GM23338 (cell line): ENCODE data around the gene RAB40C. TPM values are rescaled to one million over a fixed set of nuclear protein-coding genes. Genes with fewer than 3 reads are reported as not detected.

Source experiments
- ATAC-seq: fragments of 200-7000 bp; cut with Tn5 transposase; 3 replicates; pipeline ENCODE4 v1.9.1; 2020
- DNase-seq: peaks from one replicate; pipeline ENCODE4 v3.0.0-alpha.2; 2015; ENCODE audit warnings: low spot score
- H2AFZ ChIP-seq: fragments of 200-600 bp; sonication (generic); 2 replicates; pipeline ENCODE4 v1.8.0; 2016; ENCODE audit warnings: antibody characterized with exemption, mild to moderate bottlenecking, moderate library complexity
- H3F3A ChIP-seq: fragments of 200-600 bp; sonication (generic); replicated peaks from 2 replicates; pipeline ENCODE4 v1.8.0; 2017; ENCODE audit warnings: antibody characterized with exemption, mixed run types, low read depth
- H3K27ac ChIP-seq: fragments of 200-600 bp; sonication (generic); 2 replicates; pipeline ENCODE4 v1.6.1; 2016; ENCODE audit warnings: low read depth
- H3K27me3 ChIP-seq: fragments of 200-600 bp; sonication (generic); 2 replicates; pipeline ENCODE4 v1.8.0; 2016; ENCODE audit warnings: mild to moderate bottlenecking, mixed run types, moderate library complexity; ENCODE audit not compliant: insufficient read depth
- H3K36me3 ChIP-seq: fragments of 200-600 bp; sonication (generic); 2 replicates; pipeline ENCODE4 v1.8.0; 2016; ENCODE audit warnings: mild to moderate bottlenecking; ENCODE audit not compliant: insufficient read depth
- H3K4me1 ChIP-seq: fragments of 200-600 bp; sonication (generic); 2 replicates; pipeline ENCODE4 v1.8.0; 2016; ENCODE audit warnings: mild to moderate bottlenecking, moderate library complexity; ENCODE audit not compliant: insufficient read depth
- H3K4me2 ChIP-seq: fragments of 200-600 bp; sonication (generic); 2 replicates; pipeline ENCODE4 v1.7.1; 2017; ENCODE audit warnings: mixed run types
- H3K4me3 ChIP-seq: fragments of 200-600 bp; sonication (generic); 2 replicates; pipeline ENCODE4 v1.6.1; 2016; ENCODE audit warnings: mixed run types
- H3K79me2 ChIP-seq: fragments of 200-600 bp; sonication (generic); replicated peaks from 2 replicates; pipeline ENCODE4 v1.8.0; 2017; ENCODE audit warnings: mild to moderate bottlenecking; ENCODE audit not compliant: insufficient read depth
- H3K9me2 ChIP-seq: fragments of 200-600 bp; sonication (generic); 2 replicates; pipeline ENCODE4 v1.8.0; 2017; ENCODE audit not compliant: insufficient read depth
- H4K20me1 ChIP-seq: fragments of 200-600 bp; sonication (generic); replicated peaks from 2 replicates; pipeline ENCODE4 v1.8.0; 2017; ENCODE audit warnings: mild to moderate bottlenecking; ENCODE audit not compliant: insufficient read depth
- H3K27ac Mint-ChIP-seq: 2 replicates; pipeline ENCODE4 v1.8.0; 2020; ENCODE audit warnings: inconsistent platforms, mild to moderate bottlenecking, moderate library complexity, mixed read lengths
- H3K27me3 Mint-ChIP-seq: 3 replicates; pipeline ENCODE4 v1.8.0; 2022; ENCODE audit warnings: low read depth, mild to moderate bottlenecking, moderate library complexity, mixed read lengths, inconsistent platforms; ENCODE audit not compliant: insufficient read depth, poor library complexity
- H3K36me3 Mint-ChIP-seq: 3 replicates; pipeline ENCODE4 v1.8.0; 2021; ENCODE audit warnings: low read depth, mild to moderate bottlenecking, inconsistent platforms, moderate library complexity, mixed read lengths
- H3K4me1 Mint-ChIP-seq: 3 replicates; pipeline ENCODE4 v1.8.0; 2020; ENCODE audit warnings: mild to moderate bottlenecking, inconsistent platforms, mixed read lengths
- H3K4me3 Mint-ChIP-seq: 3 replicates; pipeline ENCODE4 v1.8.0; 2021; ENCODE audit warnings: moderate library complexity, mild to moderate bottlenecking, inconsistent platforms, mixed read lengths
- H3K9me3 Mint-ChIP-seq: 3 replicates; pipeline ENCODE4 v1.8.0; 2020; ENCODE audit warnings: moderate library complexity, mild to moderate bottlenecking, inconsistent platforms, mixed read lengths
- CREB1 ChIP-seq: fragments of 250-450 bp; sonication (Bioruptor Pico); IDR thresholded peaks from 2 replicates; pipeline ENCODE4 v1.5.0; 2020; ENCODE audit warnings: low read depth, mild to moderate bottlenecking, moderate library complexity
- CTCF ChIP-seq, 2 experiments: fragments of 200-600 bp in 1 of 2; sonication (generic) in 1 of 2; conservative IDR thresholded peaks; 2 replicates each; pipeline versions ENCODE4 v1.5.1 to v1.6.1; 2016 to 2017; ENCODE audit warnings: antibody characterized with exemption in 2 of 2, low read depth in 2 of 2, mild to moderate bottlenecking in 2 of 2, moderate library complexity in 1 of 2
- EZH2phosphoT487 ChIP-seq: fragments of 200-600 bp; sonication (generic); IDR thresholded peaks from one replicate; pipeline ENCODE4 v1.8.1; 2018; ENCODE audit warnings: antibody characterized with exemption; ENCODE audit not compliant: unreplicated experiment
- NANOG ChIP-seq: IDR thresholded peaks from 2 replicates; pipeline ENCODE4 v1.6.1; 2016; ENCODE audit warnings: antibody characterized with exemption, borderline replicate concordance
- POLR2AphosphoS5 ChIP-seq: IDR thresholded peaks from 2 replicates; pipeline ENCODE4 v1.6.1; 2016; ENCODE audit warnings: antibody characterized with exemption, low read depth
- STAT1 ChIP-seq: IDR thresholded peaks from one replicate; pipeline ENCODE4 v1.6.1; 2016; ENCODE audit warnings: antibody characterized with exemption; ENCODE audit not compliant: unreplicated experiment
- ZNF462 ChIP-seq: fragments of 250-450 bp; sonication (Bioruptor Pico); IDR thresholded peaks from 2 replicates; pipeline ENCODE4 v1.5.0; 2020; ENCODE audit warnings: mild to moderate bottlenecking, moderate library complexity
- polyA plus RNA-seq: library from polyadenylated mRNA; unstranded; fragments of >200 nt; fragmentation: Nextera tagmentation; extraction: Ambion mirVana; gene quantifications from 2 replicates; pipeline ENCODE4 v1.2.1, GENCODE V29; 2016
- total RNA-seq: library from RNA; depleted of rRNA; stranded (reverse); fragments of >200 nt; shearing (Covaris generic); gene quantifications from 2 replicates; pipeline ENCODE4 v1.2.3, GENCODE V29; 2014

RAB40C gene
- total and polyA plus RNA-seq, 2 experiments from 2014 or later: 11.2 to 24.6 TPM

GRCh38 chr16:625977-626765, 36.3 kb downstream of the RAB40C start (continued):
- TF ChIP-seq CTCF (conservative IDR thresholded peaks at IDR 0.05; ENCODE audit: low read depth in 2 of 2) (no peak), EZH2phosphoT487 (no peak), STAT1 (no peak), NANOG (no peak), CREB1 (CRISPR knock-in tag) (no peak)

- Histone ChIP-seq H3K36me3 (no peaks in the 10 kb centered on the region), H3F3A (peaks cover 16% of the 10 kb centered on the region), H3K9me2 (no peaks in the 10 kb centered on the region), H3K27me3 (no peaks in the 10 kb centered on the region), H3K4me3 (no peak overlapping the region), H4K20me1 (peaks cover 10% of the 10 kb centered on the region; the same call in 1 of the 2 replicates), H2AFZ (no peak overlapping the region), H3K4me2 (no peak overlapping the region), H3K79me2 (no peaks in the 10 kb centered on the region; the same call in 1 of the 2 replicates), H3K27ac (no peak overlapping the region), H3K4me1 (peaks cover 24% of the 10 kb centered on the region)
- Mint-ChIP-seq H3K27ac (no peak overlapping the region), H3K36me3 (no peaks in the 10 kb centered on the region; the same call in 2 of the 3 replicates), H3K9me3 (no peaks in the 10 kb centered on the region), H3K4me1 (peaks cover 35% of the 10 kb centered on the region), H3K4me3 (no peak overlapping the region), H3K27me3 (peaks cover 14% of the 10 kb centered on the region)
- TF ChIP-seq EZH2phosphoT487 (no peak), CTCF (conservative IDR thresholded peaks at IDR 0.05; ENCODE audit: low read depth in 2 of 2) (no peak), POLR2AphosphoS5 (no peak), ZNF462 (CRISPR knock-in tag) (no peak)
- DNase-seq: no peak
- ATAC-seq: no peak
Observed at GRCh38 chr16:626787-627453, 37.1 kb downstream of the RAB40C start.
